Vagina (tissue), 2 donors: ENCODE data around the gene DHX40. TPM values are rescaled to one million over a fixed set of nuclear protein-coding genes. Genes with fewer than 3 reads are reported as not detected.

Experiments
- DNase-seq, 2 donors: peaks; one replicate each; pipeline ENCODE4 v3.0.0-alpha.2; 2017; ENCODE audit errors: extremely low spot score in 2 of 2
- H3K27ac ChIP-seq: fragments of 200-600 bp; sonication (generic); one replicate; pipeline ENCODE4 v1.5.1; 2019
- H3K27me3 ChIP-seq: fragments of 200-600 bp; sonication (generic); one replicate; pipeline ENCODE4 v1.5.1; 2019
- H3K36me3 ChIP-seq, 2 donors: fragments of 200-600 bp; sonication (generic); one replicate each; pipeline ENCODE4 v1.5.1; 2017 to 2019
- H3K4me1 ChIP-seq: fragments of 200-600 bp; sonication (generic); one replicate; pipeline ENCODE4 v1.5.1; 2019
- H3K4me3 ChIP-seq, 2 donors: fragments of 200-600 bp; sonication (generic); 1 replicate in 1 of 2; 2 replicates in 1 of 2; pipeline ENCODE4 v1.5.1; 2016 to 2019
- H3K9me3 ChIP-seq: fragments of 200-600 bp; sonication (generic); one replicate; pipeline ENCODE4 v1.5.1; 2019
- CTCF ChIP-seq, 3 experiments: fragments of 450-650 bp in 2 of 3; fragments of 200-600 bp in 1 of 3; sonication (generic) in 1 of 3; IDR thresholded peaks; one replicate each; pipeline ENCODE4 v1.5.1; 2017 to 2019; ENCODE audit warnings: antibody characterized with exemption in 3 of 3, mild to moderate bottlenecking in 2 of 3, moderate library complexity in 2 of 3
- POLR2A ChIP-seq, 2 donors: fragments of 450-650 bp; IDR thresholded peaks; one replicate each; pipeline ENCODE4 v1.6.1; 2017; ENCODE audit warnings: antibody characterized with exemption in 2 of 2, mild to moderate bottlenecking in 2 of 2, moderate library complexity in 2 of 2
- POLR2AphosphoS5 ChIP-seq, 2 donors: sonication (generic); formaldehyde crosslinking; IDR thresholded peaks; one replicate each; pipeline ENCODE4 v1.9.0; 2017; ENCODE audit warnings: antibody characterized with exemption in 2 of 2, mild to moderate bottlenecking in 2 of 2, low read depth in 1 of 2; ENCODE audit not compliant: insufficient read depth in 1 of 2
- intact Hi-C: fragments of 100-400 bp; cut with DNase I; formaldehyde crosslinking; loops from one replicate; pipeline ENCODE4 v1.15.1; 2023
- total RNA-seq: library from RNA; depleted of rRNA; stranded (reverse); fragments of >200 nt; gene quantifications from one replicate; pipeline ENCODE4 v1.2.3, GENCODE V29; 2016

The DHX40 gene
- total RNA-seq, 1 donor from 2014 or later: 31.4 TPM

DNA sequence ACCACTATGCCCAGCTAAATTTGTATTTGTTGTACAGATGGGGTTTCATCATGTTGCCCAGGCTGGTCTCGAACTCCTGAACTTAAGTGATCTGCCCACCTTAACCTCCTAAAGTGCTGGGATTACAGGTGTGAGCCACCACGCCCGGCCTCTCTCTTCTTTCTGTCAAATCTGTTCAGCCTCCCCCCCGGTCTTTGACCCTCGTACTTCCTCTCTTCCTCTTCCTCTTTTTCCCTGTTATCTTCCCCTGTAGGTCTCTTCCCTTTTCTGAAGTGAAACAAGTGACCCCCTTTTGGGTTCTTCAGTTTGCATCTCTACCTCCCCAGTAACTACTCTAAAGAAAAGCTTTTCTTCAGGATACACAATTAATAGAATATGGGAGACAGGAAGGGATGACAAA, 31.7 kb upstream of the DHX40 start:
- intact Hi-C loops: no loop called here
- H3K36me3 ChIP-seq: no peaks in the 10 kb centered on the region
- H3K9me3 ChIP-seq: no peaks in the 10 kb centered on the region
- H3K27me3 ChIP-seq: no peaks in the 10 kb centered on the region
- H3K4me1 ChIP-seq: no peaks in the 10 kb centered on the region
- DNase-seq: no peak
- TF ChIP-seq CTCF (IDR thresholded peaks at IDR 0.05): no peak
- no peak for TF ChIP-seq POLR2A (IDR thresholded peaks at IDR 0.05)
- no peak for TF ChIP-seq POLR2AphosphoS5 (IDR thresholded peaks at IDR 0.05; ENCODE audit: insufficient read depth in 1 of 2, low read depth in 1 of 2)
- H3K4me3 ChIP-seq: no peak overlapping the region
- H3K27ac ChIP-seq: no peak overlapping the region

GRCh38 chr17:59534583-59534982, 30.8 kb upstream of the DHX40 start:
- H3K4me1 ChIP-seq: no peaks in the 10 kb centered on the region
- TF ChIP-seq POLR2A (IDR thresholded peaks at IDR 0.05): no peak
- no peak for TF ChIP-seq POLR2AphosphoS5 (IDR thresholded peaks at IDR 0.05; ENCODE audit: insufficient read depth in 1 of 2, low read depth in 1 of 2)
- TF ChIP-seq CTCF (IDR thresholded peaks at IDR 0.05): no peak
- intact Hi-C loops: no loop called here
- no peaks in the 10 kb centered on the region for H3K9me3 ChIP-seq
- no peak for DNase-seq
- H3K36me3 ChIP-seq: no peaks in the 10 kb centered on the region
- no peak overlapping the region for H3K27ac ChIP-seq
- no peaks in the 10 kb centered on the region for H3K27me3 ChIP-seq
- H3K4me3 ChIP-seq: no peak overlapping the region

- H3K36me3 ChIP-seq: no peaks in the 10 kb centered on the region
- H3K4me1 ChIP-seq: no peaks in the 10 kb centered on the region
- no peaks in the 10 kb centered on the region for H3K27me3 ChIP-seq
- H3K27ac ChIP-seq: no peak overlapping the region
- H3K4me3 ChIP-seq: no peak overlapping the region
- DNase-seq: no peak
- no peaks in the 10 kb centered on the region for H3K9me3 ChIP-seq
- TF ChIP-seq POLR2A (IDR thresholded peaks at IDR 0.05): no peak
- intact Hi-C loops: no loop called here
These were observed 27.1 kb upstream of the DHX40 start for GRCh38 chr17:59538195-59538909.

DNA sequence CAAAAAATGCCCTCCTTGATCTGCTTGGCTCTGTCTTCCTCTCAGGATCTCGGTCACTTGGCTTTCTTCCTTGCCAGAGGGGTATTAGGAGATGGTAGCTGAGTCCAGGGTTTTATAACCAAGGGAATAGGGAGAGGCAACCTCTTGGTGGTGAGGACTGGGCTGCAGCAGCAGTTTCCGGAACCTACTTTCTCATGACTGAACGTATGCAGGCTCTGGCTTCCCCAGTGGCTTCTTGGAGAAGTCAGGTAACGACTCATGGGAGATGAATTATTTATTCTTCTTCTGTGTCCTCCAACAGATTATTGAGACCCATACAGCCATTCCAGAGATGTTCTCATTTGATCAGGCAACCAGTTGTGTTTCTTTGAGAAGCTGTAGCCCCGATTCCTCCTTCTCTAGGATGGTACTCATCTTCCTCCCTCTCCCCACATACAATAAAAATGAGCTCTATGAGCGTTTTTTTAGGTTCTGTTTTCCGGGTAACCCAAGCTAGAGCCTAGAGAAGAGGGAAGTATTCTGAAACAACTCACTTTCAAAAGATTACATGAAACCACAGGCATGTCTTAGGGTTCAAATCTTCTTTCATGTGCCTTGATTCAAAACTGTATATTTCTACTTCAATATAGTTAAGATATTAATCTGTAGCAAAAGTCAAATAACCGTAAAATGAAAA, 22.3 kb upstream of the DHX40 start:
- DNase-seq: no peak
- intact Hi-C loops: no loop called here
- TF ChIP-seq POLR2AphosphoS5 (IDR thresholded peaks at IDR 0.05; ENCODE audit: insufficient read depth in 1 of 2, low read depth in 1 of 2) (no peak), POLR2A (IDR thresholded peaks at IDR 0.05) (no peak), CTCF (IDR thresholded peaks at IDR 0.05) (no peak)
- Histone ChIP-seq H3K9me3 (no peaks in the 10 kb centered on the region), H3K27me3 (no peaks in the 10 kb centered on the region), H3K36me3 (no peaks in the 10 kb centered on the region), H3K4me3 (no peak overlapping the region), H3K27ac (no peak overlapping the region), H3K4me1 (no peaks in the 10 kb centered on the region)

- no peak for TF ChIP-seq POLR2AphosphoS5 (IDR thresholded peaks at IDR 0.05; ENCODE audit: insufficient read depth in 1 of 2, low read depth in 1 of 2)
- no peak for TF ChIP-seq POLR2A (IDR thresholded peaks at IDR 0.05)
- TF ChIP-seq CTCF (IDR thresholded peaks at IDR 0.05): no peak
- DNase-seq: no peak
- Histone ChIP-seq H3K27ac (no peak overlapping the region), H3K27me3 (no peaks in the 10 kb centered on the region), H3K4me3 (no peak overlapping the region), H3K36me3 (no peaks in the 10 kb centered on the region), H3K9me3 (no peaks in the 10 kb centered on the region), H3K4me1 (no peaks in the 10 kb centered on the region)
- intact Hi-C loops: no loop called here
These were observed 19.5 kb upstream of the DHX40 start for GRCh38 chr17:59545942-59546341.
